DND-41 (cell line): ENCODE results near the gene ERP29.

Source experiments
- ATAC-seq: fragments of 200-7000 bp; cut with Tn5 transposase; 3 replicates; pipeline ENCODE4 v1.9.1; 2021; ENCODE audit warnings: low read depth; ENCODE audit not compliant: insufficient read depth
- DNase-seq: peaks from one replicate; pipeline ENCODE4 v3.0.0-alpha.2; 2020
- H2AFZ ChIP-seq: 2 replicates; pipeline ENCODE4 v1.6.0; 2012; ENCODE audit warnings: low read depth, low read length
- H3K27ac ChIP-seq: 2 replicates; pipeline ENCODE4 v1.5.1; 2012; ENCODE audit warnings: low read length, inconsistent platforms
- H3K27me3 ChIP-seq: fragments of 200-600 bp; sonication (generic); 2 replicates; pipeline ENCODE4 v1.6.0; 2012; ENCODE audit warnings: low read length, mild to moderate bottlenecking, inconsistent platforms; ENCODE audit not compliant: insufficient read depth, poor library complexity
- H3K36me3 ChIP-seq: 2 replicates; pipeline ENCODE4 v1.5.1; 2012; ENCODE audit warnings: low read length, inconsistent platforms; ENCODE audit not compliant: insufficient read depth
- H3K4me1 ChIP-seq: 2 replicates; pipeline ENCODE4 v1.5.1; 2012; ENCODE audit warnings: mild to moderate bottlenecking, low read length; ENCODE audit not compliant: insufficient read depth
- H3K4me2 ChIP-seq: 2 replicates; pipeline ENCODE4 v1.6.0; 2012; ENCODE audit warnings: mild to moderate bottlenecking, moderate library complexity, low read length, inconsistent platforms; ENCODE audit not compliant: insufficient read depth
- H3K4me3 ChIP-seq, 2 experiments: fragments of 200-600 bp in 1 of 2; shearing (Covaris generic) in 1 of 2; 2 replicates each; pipeline ENCODE4 v1.5.1; 2012 to 2016; ENCODE audit warnings: inconsistent platforms in 2 of 2, low read length in 2 of 2, mild to moderate bottlenecking in 2 of 2, low read depth in 1 of 2, moderate library complexity in 1 of 2
- H3K79me2 ChIP-seq: 2 replicates; pipeline ENCODE4 v1.6.0; 2012; ENCODE audit warnings: low read length, inconsistent platforms; ENCODE audit not compliant: insufficient read depth
- H3K9ac ChIP-seq: 2 replicates; pipeline ENCODE4 v1.6.0; 2012; ENCODE audit warnings: low read depth, mild to moderate bottlenecking, inconsistent platforms, low read length, moderate library complexity
- H3K9me3 ChIP-seq: 2 replicates; pipeline ENCODE4 v1.5.1; 2012; ENCODE audit warnings: low read length, moderate library complexity, mild to moderate bottlenecking, inconsistent platforms; ENCODE audit not compliant: insufficient read depth, severe bottlenecking
- H4K20me1 ChIP-seq: 2 replicates; pipeline ENCODE4 v1.6.0; 2012; ENCODE audit warnings: low read length; ENCODE audit not compliant: insufficient read depth
- EZH2 ChIP-seq: IDR thresholded peaks from 3 replicates; pipeline ENCODE4 v1.6.1; 2012; ENCODE audit warnings: borderline replicate concordance, low read depth, mild to moderate bottlenecking, moderate library complexity, low read length, inconsistent platforms; ENCODE audit not compliant: severe bottlenecking
- TF ChIP-seq, protein P1 (sequence below): IDR thresholded peaks from 2 replicates; pipeline ENCODE4 v1.5.1; 2012; ENCODE audit warnings: borderline replicate concordance, low read length, moderate library complexity, mild to moderate bottlenecking; ENCODE audit not compliant: poor library complexity, severe bottlenecking; ENCODE audit errors: extremely low read depth

Gene ERP29

DNA sequence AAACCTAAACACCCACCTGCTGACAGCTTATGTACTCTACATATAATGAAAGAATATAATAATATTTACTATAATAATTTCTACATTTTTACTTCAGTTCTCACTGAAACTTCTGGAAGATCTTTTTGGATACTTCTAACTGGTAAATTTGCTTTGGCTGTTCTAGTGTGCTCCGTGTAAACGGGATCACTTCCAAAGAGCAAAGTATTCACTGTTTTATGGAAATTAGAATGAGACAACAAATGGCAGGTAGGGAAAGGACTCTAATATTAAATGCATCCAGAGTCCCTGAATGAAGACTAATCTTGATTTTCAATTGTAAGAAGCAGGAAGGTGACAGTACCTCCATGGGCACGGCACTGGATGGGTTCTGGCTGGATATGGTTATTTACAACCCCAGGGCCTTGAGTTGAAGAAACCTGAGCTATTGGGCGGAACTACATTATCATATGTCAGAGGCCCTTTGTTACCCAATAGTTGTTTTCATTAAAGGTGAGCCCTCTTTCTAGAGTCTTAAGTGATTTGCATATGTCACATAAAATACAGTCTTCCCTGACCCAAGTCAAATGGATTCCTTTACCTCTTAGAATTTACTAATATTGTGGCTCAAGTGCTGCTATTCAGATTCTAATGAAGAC is 10.7 kb downstream of the ERP29 start:
- Histone ChIP-seq H3K9me3 (no peaks in the 10 kb centered on the region), H3K27me3 (no peaks in the 10 kb centered on the region), H2AFZ (no peak overlapping the region), H3K79me2 (peaks cover 40% of the 10 kb centered on the region), H3K9ac (no peak overlapping the region), H3K4me2 (no peak overlapping the region), H3K27ac (no peak overlapping the region), H3K36me3 (peaks cover 78% of the 10 kb centered on the region), H3K4me3 (no peak overlapping the region), H3K4me1 (no peaks in the 10 kb centered on the region), H4K20me1 (peaks cover 40% of the 10 kb centered on the region)
- ATAC-seq = no peak
- no peak for DNase-seq
- TF ChIP-seq, protein P1, sequence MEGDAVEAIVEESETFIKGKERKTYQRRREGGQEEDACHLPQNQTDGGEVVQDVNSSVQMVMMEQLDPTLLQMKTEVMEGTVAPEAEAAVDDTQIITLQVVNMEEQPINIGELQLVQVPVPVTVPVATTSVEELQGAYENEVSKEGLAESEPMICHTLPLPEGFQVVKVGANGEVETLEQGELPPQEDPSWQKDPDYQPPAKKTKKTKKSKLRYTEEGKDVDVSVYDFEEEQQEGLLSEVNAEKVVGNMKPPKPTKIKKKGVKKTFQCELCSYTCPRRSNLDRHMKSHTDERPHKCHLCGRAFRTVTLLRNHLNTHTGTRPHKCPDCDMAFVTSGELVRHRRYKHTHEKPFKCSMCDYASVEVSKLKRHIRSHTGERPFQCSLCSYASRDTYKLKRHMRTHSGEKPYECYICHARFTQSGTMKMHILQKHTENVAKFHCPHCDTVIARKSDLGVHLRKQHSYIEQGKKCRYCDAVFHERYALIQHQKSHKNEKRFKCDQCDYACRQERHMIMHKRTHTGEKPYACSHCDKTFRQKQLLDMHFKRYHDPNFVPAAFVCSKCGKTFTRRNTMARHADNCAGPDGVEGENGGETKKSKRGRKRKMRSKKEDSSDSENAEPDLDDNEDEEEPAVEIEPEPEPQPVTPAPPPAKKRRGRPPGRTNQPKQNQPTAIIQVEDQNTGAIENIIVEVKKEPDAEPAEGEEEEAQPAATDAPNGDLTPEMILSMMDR = no peak
- no peak for TF ChIP-seq EZH2

DNA sequence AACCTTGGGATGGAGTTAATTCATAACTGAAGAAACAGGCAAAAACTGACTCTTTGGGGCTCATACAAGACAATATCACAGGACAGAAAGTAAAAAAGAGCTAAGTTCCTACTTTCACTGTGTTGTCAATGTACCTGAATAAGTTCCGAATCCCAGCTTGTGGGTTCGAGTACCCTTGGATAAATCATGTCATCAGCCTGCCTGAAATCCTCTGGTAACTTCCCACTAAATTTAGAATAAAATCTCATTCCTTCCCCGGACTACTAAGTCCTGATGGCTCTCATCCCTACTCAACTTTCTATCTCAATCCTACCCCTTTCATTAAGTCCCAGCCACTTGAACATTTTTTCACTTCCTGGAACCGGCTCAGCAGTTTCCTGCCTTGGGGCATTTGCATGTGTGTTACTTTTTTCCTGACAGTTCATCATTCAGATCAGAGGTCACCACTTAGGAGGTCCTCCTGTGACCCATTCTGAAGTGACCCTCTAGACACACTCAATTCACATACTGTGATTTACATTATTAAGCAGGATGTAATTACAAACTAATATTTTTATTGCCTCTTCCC is 12.7 kb downstream of the ERP29 start:
- H3K4me2 ChIP-seq = no peak overlapping the region
- peaks cover 19% of the 10 kb centered on the region for H3K79me2 ChIP-seq
- no peaks in the 10 kb centered on the region for H3K9me3 ChIP-seq
- H3K9ac ChIP-seq = no peak overlapping the region
- peaks cover 20% of the 10 kb centered on the region for H4K20me1 ChIP-seq
- no peak for TF ChIP-seq EZH2
- TF ChIP-seq, protein P1 = no peak
- H3K4me3 ChIP-seq = no peak overlapping the region
- H3K4me1 ChIP-seq = no peaks in the 10 kb centered on the region
- DNase-seq = no peak
- ATAC-seq = no peak
- H2AFZ ChIP-seq = no peak overlapping the region
- H3K36me3 ChIP-seq = peaks cover 76% of the 10 kb centered on the region
- H3K27ac ChIP-seq = no peak overlapping the region
- H3K27me3 ChIP-seq = no peaks in the 10 kb centered on the region

DNA sequence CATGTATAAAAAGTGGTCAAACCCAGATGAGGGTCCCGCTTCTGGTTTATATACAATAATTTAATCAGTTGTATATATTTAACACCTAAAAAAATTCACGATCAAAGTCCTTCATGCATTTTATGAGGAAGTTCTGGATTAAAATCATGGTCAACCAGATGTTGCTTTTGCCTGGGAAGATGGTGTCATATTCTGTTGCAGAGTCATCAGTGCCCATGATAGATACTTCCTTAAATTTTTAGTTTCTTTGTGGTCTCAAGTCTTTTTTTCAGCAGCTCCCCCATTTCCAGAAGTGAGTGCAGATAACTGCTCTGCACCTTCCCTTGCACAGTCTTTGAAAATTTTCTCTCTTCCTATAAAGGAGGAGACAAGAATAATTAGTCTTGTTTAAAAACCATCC is 16.1 kb downstream of the ERP29 start:
- Histone ChIP-seq H3K4me2 (no peak overlapping the region), H3K36me3 (peaks cover 77% of the 10 kb centered on the region), H4K20me1 (peaks cover 4% of the 10 kb centered on the region; the same call in 1 of the 2 replicates), H3K27ac (no peak overlapping the region), H3K27me3 (no peaks in the 10 kb centered on the region), H3K9me3 (no peaks in the 10 kb centered on the region), H3K9ac (no peak overlapping the region), H3K4me3 (no peak overlapping the region), H3K79me2 (peaks cover 3% of the 10 kb centered on the region; the same call in 1 of the 2 replicates), H3K4me1 (no peaks in the 10 kb centered on the region), H2AFZ (no peak overlapping the region)
- TF ChIP-seq EZH2 = no peak
- TF ChIP-seq, protein P1 = no peak
- DNase-seq (no peak), ATAC-seq (no peak)
